KMS-11 (cell line): ENCODE data around the gene CDC14B.

Source experiments
- H2AFZ ChIP-seq: fragments of 200-600 bp; sonication (generic); 2 replicates; pipeline ENCODE4 v1.6.1; 2016; ENCODE audit warnings: antibody characterized with exemption, mixed run types, low read depth
- H3K27ac ChIP-seq: fragments of 200-600 bp; sonication (generic); 2 replicates; pipeline ENCODE4 v1.6.1; 2016; ENCODE audit warnings: mild to moderate bottlenecking, mixed run types
- H3K27me3 ChIP-seq: fragments of 200-600 bp; sonication (generic); 2 replicates; pipeline ENCODE4 v1.6.1; 2017; ENCODE audit warnings: mild to moderate bottlenecking, low read depth, mixed run types, moderate library complexity; ENCODE audit not compliant: insufficient read depth
- H3K36me3 ChIP-seq: fragments of 200-600 bp; sonication (generic); 2 replicates; pipeline ENCODE4 v1.6.1; 2017; ENCODE audit warnings: mild to moderate bottlenecking, mixed run types; ENCODE audit not compliant: insufficient read depth
- H3K4me1 ChIP-seq: fragments of 200-600 bp; sonication (generic); 2 replicates; pipeline ENCODE4 v1.6.1; 2016; ENCODE audit warnings: mild to moderate bottlenecking, low read depth, mixed run types; ENCODE audit not compliant: poor library complexity, severe bottlenecking
- H3K4me2 ChIP-seq: fragments of 200-600 bp; sonication (generic); 2 replicates; pipeline ENCODE4 v1.7.0; 2016; ENCODE audit warnings: mild to moderate bottlenecking, mixed run types
- H3K4me3 ChIP-seq: fragments of 200-600 bp; sonication (generic); IDR thresholded peaks from 2 replicates; pipeline ENCODE4 v1.6.1; 2017; ENCODE audit warnings: low read depth, low read length, mixed read lengths; ENCODE audit not compliant: insufficient read depth
- H3K79me2 ChIP-seq: fragments of 200-600 bp; sonication (generic); 2 replicates; pipeline ENCODE4 v1.6.1; 2016; ENCODE audit warnings: low read depth, mixed run types; ENCODE audit not compliant: insufficient read depth
- H3K9ac ChIP-seq: fragments of 200-600 bp; sonication (generic); 2 replicates; pipeline ENCODE4 v1.6.1; 2016; ENCODE audit warnings: mild to moderate bottlenecking, mixed run types
- H4K20me1 ChIP-seq: fragments of 200-600 bp; sonication (generic); 2 replicates; pipeline ENCODE4 v1.6.1; 2016; ENCODE audit warnings: mild to moderate bottlenecking, mixed run types; ENCODE audit not compliant: insufficient read depth
- TF ChIP-seq, protein P1 (sequence below): fragments of 200-600 bp; sonication (generic); conservative IDR thresholded peaks from 2 replicates; pipeline ENCODE4 v1.6.1; 2017; ENCODE audit warnings: low read depth, mild to moderate bottlenecking, antibody characterized with exemption, low read length, moderate library complexity, mixed read lengths

The CDC14B gene

DNA sequence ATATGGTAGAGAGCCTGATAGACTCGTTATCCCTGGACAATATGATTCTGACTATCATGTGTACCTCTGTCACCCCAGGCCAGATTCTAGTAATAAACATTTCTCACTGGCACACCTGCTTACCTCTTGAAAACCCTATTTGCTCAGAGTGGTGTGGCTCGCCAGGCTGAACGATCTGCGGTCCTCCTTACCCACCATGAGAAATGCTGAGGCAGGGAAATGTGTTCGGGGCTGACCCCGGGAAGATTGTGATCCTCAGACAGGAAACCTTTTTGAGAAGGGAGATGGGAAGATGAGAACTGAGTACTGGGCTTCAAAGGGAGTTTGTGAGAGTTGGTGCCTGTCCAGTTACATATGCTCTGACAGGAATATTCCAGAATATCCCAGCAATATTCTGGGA, 46.1 kb upstream of the CDC14B start:
- Histone ChIP-seq H3K36me3 (no peaks in the 10 kb centered on the region), H3K4me2 (no peak overlapping the region), H3K4me1 (no peaks in the 10 kb centered on the region), H2AFZ (no peak overlapping the region), H3K4me3 (no peak overlapping the region), H3K27ac (no peak overlapping the region), H4K20me1 (no peaks in the 10 kb centered on the region), H3K27me3 (no peaks in the 10 kb centered on the region), H3K79me2 (no peaks in the 10 kb centered on the region), H3K9ac (no peak overlapping the region)
- TF ChIP-seq, protein P1, sequence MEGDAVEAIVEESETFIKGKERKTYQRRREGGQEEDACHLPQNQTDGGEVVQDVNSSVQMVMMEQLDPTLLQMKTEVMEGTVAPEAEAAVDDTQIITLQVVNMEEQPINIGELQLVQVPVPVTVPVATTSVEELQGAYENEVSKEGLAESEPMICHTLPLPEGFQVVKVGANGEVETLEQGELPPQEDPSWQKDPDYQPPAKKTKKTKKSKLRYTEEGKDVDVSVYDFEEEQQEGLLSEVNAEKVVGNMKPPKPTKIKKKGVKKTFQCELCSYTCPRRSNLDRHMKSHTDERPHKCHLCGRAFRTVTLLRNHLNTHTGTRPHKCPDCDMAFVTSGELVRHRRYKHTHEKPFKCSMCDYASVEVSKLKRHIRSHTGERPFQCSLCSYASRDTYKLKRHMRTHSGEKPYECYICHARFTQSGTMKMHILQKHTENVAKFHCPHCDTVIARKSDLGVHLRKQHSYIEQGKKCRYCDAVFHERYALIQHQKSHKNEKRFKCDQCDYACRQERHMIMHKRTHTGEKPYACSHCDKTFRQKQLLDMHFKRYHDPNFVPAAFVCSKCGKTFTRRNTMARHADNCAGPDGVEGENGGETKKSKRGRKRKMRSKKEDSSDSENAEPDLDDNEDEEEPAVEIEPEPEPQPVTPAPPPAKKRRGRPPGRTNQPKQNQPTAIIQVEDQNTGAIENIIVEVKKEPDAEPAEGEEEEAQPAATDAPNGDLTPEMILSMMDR, result no peak

DNA sequence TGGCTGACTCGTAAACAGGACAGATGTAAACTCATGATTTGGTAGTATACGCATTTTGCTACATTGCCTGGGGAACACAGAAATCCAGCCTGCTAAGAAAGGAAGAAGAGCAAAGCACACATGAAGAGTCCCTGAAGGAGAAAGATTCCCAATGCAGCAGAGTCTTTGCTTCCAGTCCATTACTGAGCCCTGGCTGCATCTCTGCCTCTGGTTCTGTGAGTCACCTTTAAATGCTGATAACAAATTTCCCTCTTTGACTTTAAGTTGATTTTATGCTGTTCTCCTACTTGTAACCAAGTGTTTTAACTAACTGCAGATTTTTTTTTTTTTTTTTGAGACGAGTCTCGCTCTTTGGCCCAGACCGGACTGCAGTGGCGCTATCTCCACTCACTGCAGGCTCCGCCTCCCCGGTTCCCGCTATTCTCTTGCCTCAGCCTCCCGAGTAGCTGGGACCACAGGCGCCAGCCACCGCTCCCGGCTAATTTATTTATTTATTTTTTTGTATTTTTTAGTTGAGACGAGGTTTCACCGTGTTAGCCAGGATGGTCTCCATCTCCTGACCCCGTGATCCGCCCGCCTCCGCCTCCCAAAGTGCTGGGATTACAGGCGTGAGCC, 44.0 kb upstream of the CDC14B start:
- Histone ChIP-seq H4K20me1 (no peaks in the 10 kb centered on the region), H3K27me3 (no peaks in the 10 kb centered on the region), H3K9ac (no peak overlapping the region), H2AFZ (no peak overlapping the region), H3K79me2 (no peaks in the 10 kb centered on the region), H3K36me3 (no peaks in the 10 kb centered on the region), H3K4me2 (no peak overlapping the region), H3K4me1 (no peaks in the 10 kb centered on the region), H3K4me3 (no peak overlapping the region), H3K27ac (no peak overlapping the region)
- TF ChIP-seq, protein P1, result no peak

DNA sequence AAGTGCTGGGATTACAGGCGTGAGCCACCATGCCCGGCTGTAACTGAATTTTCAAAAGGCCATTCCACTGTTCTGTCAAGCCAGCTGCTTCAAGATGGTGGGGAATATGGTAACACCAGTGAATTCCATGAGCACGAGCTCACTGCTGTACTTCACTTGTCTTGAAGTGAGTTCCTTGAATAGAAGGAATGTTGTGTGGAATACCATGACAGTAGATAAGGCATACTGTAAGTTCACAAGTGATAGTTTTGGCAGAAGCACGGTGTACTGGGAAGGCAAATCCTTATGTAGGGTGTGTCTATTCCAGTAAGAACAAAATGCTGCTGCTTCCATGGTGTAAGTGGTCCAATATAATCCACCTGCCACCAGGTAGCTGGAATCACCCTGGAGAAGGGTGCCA, 42.1 kb upstream of the CDC14B start:
- no peaks in the 10 kb centered on the region for H3K27me3 ChIP-seq
- H3K4me3 ChIP-seq, result no peak overlapping the region
- H3K79me2 ChIP-seq, result no peaks in the 10 kb centered on the region
- no peak overlapping the region for H3K9ac ChIP-seq
- no peak overlapping the region for H2AFZ ChIP-seq
- TF ChIP-seq, protein P1, result no peak
- no peaks in the 10 kb centered on the region for H3K36me3 ChIP-seq
- H3K27ac ChIP-seq, result no peak overlapping the region
- no peaks in the 10 kb centered on the region for H3K4me1 ChIP-seq
- no peak overlapping the region for H3K4me2 ChIP-seq
- no peaks in the 10 kb centered on the region for H4K20me1 ChIP-seq

DNA sequence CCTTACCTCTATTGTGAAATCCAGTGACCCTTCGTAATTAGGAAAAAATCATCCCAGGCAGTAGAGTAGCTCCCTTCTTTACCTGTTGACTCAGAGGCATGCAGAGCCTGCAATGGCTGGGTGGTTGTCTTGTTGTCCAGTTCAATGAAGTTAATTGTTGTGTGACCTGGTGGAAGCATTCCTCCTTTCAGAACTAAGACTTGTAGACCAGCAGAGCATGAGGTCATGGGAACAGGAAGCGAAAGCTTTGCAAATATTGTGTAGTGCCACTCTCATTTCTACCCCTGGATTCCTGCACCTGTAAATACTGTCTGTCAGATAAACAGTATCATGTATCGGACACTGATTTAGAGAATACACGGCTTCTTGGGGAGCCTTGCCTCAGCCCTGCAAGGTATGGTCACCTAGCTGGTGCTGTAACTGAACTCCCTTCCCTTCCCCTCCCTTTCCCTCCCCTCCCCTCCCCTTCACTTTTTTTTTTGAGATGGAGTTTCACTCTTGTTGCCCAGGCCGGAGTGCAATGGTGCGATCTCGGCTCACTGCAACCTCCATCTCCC, 41.1 kb upstream of the CDC14B start:
- H3K9ac ChIP-seq, result no peak overlapping the region
- TF ChIP-seq, protein P1, result no peak
- H3K4me2 ChIP-seq, result no peak overlapping the region
- H2AFZ ChIP-seq, result no peak overlapping the region
- no peaks in the 10 kb centered on the region for H3K36me3 ChIP-seq
- no peak overlapping the region for H3K4me3 ChIP-seq
- no peaks in the 10 kb centered on the region for H3K27me3 ChIP-seq
- peaks cover 7% of the 10 kb centered on the region for H3K4me1 ChIP-seq
- H3K79me2 ChIP-seq, result no peaks in the 10 kb centered on the region
- H4K20me1 ChIP-seq, result no peaks in the 10 kb centered on the region
- H3K27ac ChIP-seq, result no peak overlapping the region
